Upper lobe of left lung (tissue), 4 donors: ENCODE measurements around the gene DNMT3A.

Experiments
- CTCF ChIP-seq, 6 experiments: fragments of 450-650 bp in 4 of 6; fragments of 200-600 bp in 2 of 6; sonication (generic) in 2 of 6; IDR thresholded peaks; one replicate each; pipeline ENCODE4 v1.5.1; 2016 to 2019; ENCODE audit warnings: antibody characterized with exemption in 6 of 6
- EP300 ChIP-seq, 4 donors: sonication (generic); formaldehyde crosslinking; IDR thresholded peaks; one replicate each; pipeline ENCODE4 v1.5.1; 2017; ENCODE audit warnings: antibody characterized with exemption in 4 of 4, control low read depth in 2 of 4
- POLR2A ChIP-seq, 4 donors: fragments of 450-650 bp; IDR thresholded peaks; one replicate each; pipeline ENCODE4 v1.5.1; 2016 to 2017; ENCODE audit warnings: antibody characterized with exemption in 4 of 4, mild to moderate bottlenecking in 2 of 4
- POLR2AphosphoS5 ChIP-seq, 2 donors: sonication (generic); formaldehyde crosslinking; IDR thresholded peaks; one replicate each; pipeline ENCODE4 v1.5.1; 2017; ENCODE audit warnings: antibody characterized with exemption in 2 of 2

DNA sequence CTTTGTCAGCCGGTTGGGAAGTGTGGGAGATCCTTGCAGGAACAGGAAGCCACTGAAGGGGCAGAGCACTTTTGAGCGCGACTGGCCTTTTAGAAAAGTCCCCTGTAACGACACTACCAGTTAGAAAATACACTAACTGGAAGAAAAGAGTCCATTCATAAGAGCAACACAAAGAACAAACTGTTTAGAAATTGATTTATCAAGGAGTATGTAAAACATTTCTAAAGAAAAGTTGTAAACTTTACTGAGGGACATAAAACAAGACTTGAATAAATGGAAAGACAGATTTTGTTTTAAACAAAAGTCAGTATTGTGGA, 143.6 kb downstream of the DNMT3A start:
- TF ChIP-seq POLR2A (IDR thresholded peaks at IDR 0.05) (no peak), CTCF (IDR thresholded peaks at IDR 0.05) (no peak), EP300 (IDR thresholded peaks at IDR 0.05) (no peak), POLR2AphosphoS5 (IDR thresholded peaks at IDR 0.05) (no peak)
